NK-92 (cell line): ENCODE measurements around the gene SHLD3.
"Not testable (repeated sequence)": the region's sequence is repeated elsewhere in the genome, so short reads cannot be mapped to it uniquely, and the experiment has no call there.

Experiments
- DNase-seq: peaks from one replicate; lab custom pipeline; 2025; ENCODE audit not compliant: unreplicated experiment; lab: John Stamatoyannopoulos, UW

Gene SHLD3

DNA sequence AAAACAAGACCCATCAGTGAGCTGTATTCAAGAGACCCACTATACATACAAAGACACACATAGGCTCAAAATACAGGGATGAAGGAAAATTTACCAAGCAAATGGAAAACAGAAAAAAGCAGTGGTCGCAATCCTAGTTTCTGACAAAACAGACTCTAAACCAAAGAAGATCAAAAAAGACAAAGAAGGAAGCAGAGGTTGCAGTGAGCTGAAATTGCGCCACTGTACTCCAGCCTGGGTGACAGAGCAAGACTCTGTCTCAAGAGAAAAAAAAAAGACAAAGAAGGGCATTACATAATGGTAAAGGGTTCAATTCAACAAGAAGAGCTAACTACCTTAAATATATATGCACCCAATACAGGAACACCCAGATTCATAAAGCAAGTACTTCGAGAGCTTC lies 51.2 kb downstream of the SHLD3 start:
- DNase-seq, result not testable (repeated sequence)
